Astrocyte of the spinal cord (primary cell): ENCODE data around the gene SYTL3.

ENCODE experiments used
- DNase-seq: peaks from one replicate; pipeline ENCODE4 v3.0.0; 2011; ENCODE audit warnings: low read depth, low spot score
- H3K4me3 ChIP-seq: 2 replicates; pipeline ENCODE4 v1.5.1; 2011; ENCODE audit warnings: low read depth, mild to moderate bottlenecking, low read length, moderate library complexity
- in situ Hi-C: cut with HindIII; loops from 2 replicates; pipeline ENCODE4 v1.10.0; 2017; ENCODE audit warnings: low sequenced_read_pairs
- TF ChIP-seq, protein P1 (sequence below): IDR thresholded peaks from 2 replicates; pipeline ENCODE4 v1.5.1; 2012; ENCODE audit warnings: low read depth, mild to moderate bottlenecking, low read length, inconsistent platforms

The SYTL3 gene

GRCh38 chr6:158766621-158767455, 117.0 kb downstream of the SYTL3 start:
- no peak overlapping the region for H3K4me3 ChIP-seq
- in situ Hi-C loops, result no loop called here
- TF ChIP-seq, protein P1, sequence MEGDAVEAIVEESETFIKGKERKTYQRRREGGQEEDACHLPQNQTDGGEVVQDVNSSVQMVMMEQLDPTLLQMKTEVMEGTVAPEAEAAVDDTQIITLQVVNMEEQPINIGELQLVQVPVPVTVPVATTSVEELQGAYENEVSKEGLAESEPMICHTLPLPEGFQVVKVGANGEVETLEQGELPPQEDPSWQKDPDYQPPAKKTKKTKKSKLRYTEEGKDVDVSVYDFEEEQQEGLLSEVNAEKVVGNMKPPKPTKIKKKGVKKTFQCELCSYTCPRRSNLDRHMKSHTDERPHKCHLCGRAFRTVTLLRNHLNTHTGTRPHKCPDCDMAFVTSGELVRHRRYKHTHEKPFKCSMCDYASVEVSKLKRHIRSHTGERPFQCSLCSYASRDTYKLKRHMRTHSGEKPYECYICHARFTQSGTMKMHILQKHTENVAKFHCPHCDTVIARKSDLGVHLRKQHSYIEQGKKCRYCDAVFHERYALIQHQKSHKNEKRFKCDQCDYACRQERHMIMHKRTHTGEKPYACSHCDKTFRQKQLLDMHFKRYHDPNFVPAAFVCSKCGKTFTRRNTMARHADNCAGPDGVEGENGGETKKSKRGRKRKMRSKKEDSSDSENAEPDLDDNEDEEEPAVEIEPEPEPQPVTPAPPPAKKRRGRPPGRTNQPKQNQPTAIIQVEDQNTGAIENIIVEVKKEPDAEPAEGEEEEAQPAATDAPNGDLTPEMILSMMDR, result no peak
- DNase-seq, result no peak

DNA sequence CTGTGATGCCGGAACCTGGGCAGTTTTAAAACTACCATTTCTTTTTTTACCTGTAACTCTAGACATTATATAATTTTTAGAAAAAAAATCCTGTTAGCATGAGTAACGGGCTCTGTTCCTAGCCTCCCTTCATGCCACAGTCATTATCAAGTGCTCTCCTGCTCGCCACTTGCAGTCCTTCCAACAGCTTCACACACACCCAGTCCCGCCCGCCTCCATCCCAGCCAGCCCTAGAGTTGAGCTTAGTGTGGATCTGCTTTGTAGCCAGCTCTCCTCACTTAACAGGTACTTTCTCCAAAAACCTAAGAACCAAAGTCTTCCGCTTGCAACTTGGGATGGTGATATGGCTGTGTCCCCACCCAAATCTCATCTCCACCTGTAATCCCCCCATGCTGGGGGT, 117.9 kb downstream of the SYTL3 start:
- no peak for DNase-seq
- TF ChIP-seq, protein P1, result no peak
- H3K4me3 ChIP-seq, result no peak overlapping the region
- in situ Hi-C loops, result no loop called here

DNA sequence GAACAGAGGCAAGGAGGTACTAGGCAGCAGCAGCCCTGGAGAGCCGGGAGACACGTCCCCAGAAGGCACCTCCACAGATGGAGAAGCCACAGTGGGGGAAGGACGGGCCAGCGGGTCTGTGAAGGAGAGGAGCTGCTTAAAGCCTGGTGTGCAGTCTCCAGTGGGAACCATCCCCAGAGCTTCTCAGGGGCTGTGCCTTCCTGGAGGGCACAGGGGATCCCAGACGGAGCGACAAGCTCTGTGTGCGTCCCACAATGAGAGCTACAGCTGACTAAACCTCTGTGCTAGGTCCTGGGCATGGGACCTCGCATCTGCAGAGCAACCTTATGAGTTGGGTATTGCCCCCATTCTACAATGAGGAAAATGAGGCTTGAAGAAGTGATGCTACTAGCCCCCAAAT, 118.6 kb downstream of the SYTL3 start:
- TF ChIP-seq, protein P1, result no peak
- in situ Hi-C loops, result no loop called here
- H3K4me3 ChIP-seq, result no peak overlapping the region
- no peak for DNase-seq

GRCh38 chr6:158769234-158769770, 119.4 kb downstream of the SYTL3 start:
- DNase-seq, result no peak
- no peak overlapping the region for H3K4me3 ChIP-seq
- TF ChIP-seq, protein P1, result no peak
- in situ Hi-C loops, result no loop called here

DNA sequence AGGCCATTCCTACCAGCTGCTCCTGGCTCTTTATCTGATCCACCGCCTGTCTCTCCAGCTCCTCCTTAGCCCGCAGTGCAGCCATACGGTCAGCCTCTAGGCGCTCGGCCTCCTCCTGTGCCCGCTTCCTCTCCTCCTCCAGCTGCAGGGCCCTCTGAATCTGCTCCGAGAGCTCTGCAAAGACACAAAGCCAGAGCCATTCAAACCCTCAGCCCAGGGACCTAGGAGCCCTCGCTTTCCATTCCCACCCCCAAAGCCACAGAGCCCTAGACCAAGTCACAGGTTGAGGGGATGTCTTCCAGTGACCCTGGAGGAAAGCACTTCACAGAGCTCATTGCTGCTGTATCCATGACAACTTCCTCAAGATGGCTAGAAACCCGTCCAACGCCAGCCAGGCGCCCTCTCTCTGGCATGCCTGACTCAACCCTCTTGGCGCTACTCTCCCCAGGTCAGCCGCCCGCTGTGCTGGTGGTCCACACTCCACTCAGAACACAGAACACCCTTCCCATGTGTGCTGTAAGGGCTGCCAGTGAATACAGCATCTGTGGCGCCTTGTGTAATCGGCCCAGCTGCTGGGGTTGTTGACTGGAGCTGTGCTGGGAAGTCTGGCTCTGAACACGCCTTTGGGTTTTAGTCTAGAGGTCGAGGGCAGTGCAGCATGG, 120.0 kb downstream of the SYTL3 start:
- in situ Hi-C loops, result no loop called here
- peak; percentile 69 for DNase-seq

More for the DNA sequence above, 120.0 kb downstream of the SYTL3 start:
- no peak overlapping the region for H3K4me3 ChIP-seq
- TF ChIP-seq, protein P1, result no peak
